NCI-H69 (cell line): Measurements from ENCODE around the gene MMP14.

ENCODE experiments used
- DNase-seq: peaks from one replicate; lab custom pipeline; 2025; lab: John Stamatoyannopoulos, UW

Gene MMP14

GRCh38 chr14:22884738-22885523, 48.5 kb downstream of the MMP14 start:
- DNase-seq, result no peak

GRCh38 chr14:22885975-22886374, 49.6 kb downstream of the MMP14 start:
- DNase-seq, result no peak

- DNase-seq, result peak; percentile 96
Measured at GRCh38 chr14:22886500-22887259, 50.3 kb downstream of the MMP14 start.

- peak; percentile 96 for DNase-seq
Measured at GRCh38 chr14:22887260-22887989, 51.0 kb downstream of the MMP14 start.

GRCh38 chr14:22887990-22888378, 51.6 kb downstream of the MMP14 start:
- peak; percentile 26 for DNase-seq

GRCh38 chr14:22888662-22889061, 52.3 kb downstream of the MMP14 start:
- DNase-seq, result no peak

- DNase-seq, result no peak
Measured at GRCh38 chr14:22890416-22890815, 54.0 kb downstream of the MMP14 start.

GRCh38 chr14:22892488-22892887, 56.1 kb downstream of the MMP14 start:
- DNase-seq, result no peak

GRCh38 chr14:22893706-22894105, 57.3 kb downstream of the MMP14 start:
- DNase-seq, result no peak

GRCh38 chr14:22895402-22895801, 59.0 kb downstream of the MMP14 start:
- no peak for DNase-seq

GRCh38 chr14:22896356-22896755, 60.0 kb downstream of the MMP14 start:
- no peak for DNase-seq

GRCh38 chr14:22896760-22897159, 60.4 kb downstream of the MMP14 start:
- no peak for DNase-seq

- no peak for DNase-seq
Measured at GRCh38 chr14:22897357-22897756, 61.0 kb downstream of the MMP14 start.
